ENCODE results near the gene PTP4A2. TPM values are rescaled to one million over a fixed set of nuclear protein-coding genes. Genes with fewer than 3 reads are reported as not detected.

PTP4A2 gene
- total and polyA plus RNA-seq, 12 donors = 51.8 to 371 (median 177) TPM

DNA sequence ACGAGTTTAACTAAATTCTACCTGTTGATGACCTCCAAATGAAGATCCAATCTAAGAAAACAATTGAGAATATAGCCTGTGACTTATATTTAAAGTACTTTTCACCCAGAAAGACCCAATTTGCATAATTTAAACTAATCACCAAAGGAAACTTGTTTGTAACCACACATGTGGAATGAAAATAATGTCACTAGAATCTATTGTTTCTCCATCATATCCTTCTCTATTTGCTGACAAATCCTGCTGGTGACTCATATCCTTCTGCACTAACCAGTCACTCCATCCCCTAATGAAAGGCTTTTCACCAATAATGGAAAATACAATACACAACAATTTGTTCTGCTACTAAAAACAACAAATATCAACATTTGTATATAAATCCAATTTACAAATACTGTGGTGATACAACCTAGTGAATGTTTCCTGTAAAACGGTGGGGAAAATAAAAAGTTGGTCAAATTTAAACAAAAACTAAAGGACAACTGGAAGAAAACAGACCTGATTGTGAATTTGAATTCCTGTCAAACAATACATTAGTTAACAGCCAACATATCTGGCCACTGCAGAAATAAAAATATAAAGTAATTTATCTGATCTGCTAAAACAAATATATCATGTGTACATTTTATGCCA is 6.5 kb downstream of the PTP4A2 start:
- Histone ChIP-seq H3K36me3 (replicated peaks in 1 of 2) (no peaks in the 10 kb centered on the region), H3K27ac (peak overlapping the region in 2 of 5 donors; percentile 1 to 15), H3K27me3 (no peaks in the 10 kb centered on the region), H3K4me1 (replicated peaks in 1 of 2) (peaks cover 60 to 100% of the 10 kb centered on the region in 2 donors), H3K9me3 (replicated peaks in 1 of 3) (no peaks in the 10 kb centered on the region), H3K4me3 (no peak overlapping the region)
- no peak for DNase-seq
- intact Hi-C loops (cut with DNase I) = no loop called here
- 34 to 39% (median 36%) methylated on average over 2 of the region's 2 CpGs for WGBS, 4 donors
- TF ChIP-seq, protein P1, sequence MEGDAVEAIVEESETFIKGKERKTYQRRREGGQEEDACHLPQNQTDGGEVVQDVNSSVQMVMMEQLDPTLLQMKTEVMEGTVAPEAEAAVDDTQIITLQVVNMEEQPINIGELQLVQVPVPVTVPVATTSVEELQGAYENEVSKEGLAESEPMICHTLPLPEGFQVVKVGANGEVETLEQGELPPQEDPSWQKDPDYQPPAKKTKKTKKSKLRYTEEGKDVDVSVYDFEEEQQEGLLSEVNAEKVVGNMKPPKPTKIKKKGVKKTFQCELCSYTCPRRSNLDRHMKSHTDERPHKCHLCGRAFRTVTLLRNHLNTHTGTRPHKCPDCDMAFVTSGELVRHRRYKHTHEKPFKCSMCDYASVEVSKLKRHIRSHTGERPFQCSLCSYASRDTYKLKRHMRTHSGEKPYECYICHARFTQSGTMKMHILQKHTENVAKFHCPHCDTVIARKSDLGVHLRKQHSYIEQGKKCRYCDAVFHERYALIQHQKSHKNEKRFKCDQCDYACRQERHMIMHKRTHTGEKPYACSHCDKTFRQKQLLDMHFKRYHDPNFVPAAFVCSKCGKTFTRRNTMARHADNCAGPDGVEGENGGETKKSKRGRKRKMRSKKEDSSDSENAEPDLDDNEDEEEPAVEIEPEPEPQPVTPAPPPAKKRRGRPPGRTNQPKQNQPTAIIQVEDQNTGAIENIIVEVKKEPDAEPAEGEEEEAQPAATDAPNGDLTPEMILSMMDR (IDR thresholded peaks at IDR 0.05) = no peak
- TF ChIP-seq POLR2A (IDR thresholded peaks at IDR 0.05) = no peak

GRCh38 chr1:31930836-31931592 is 7.2 kb downstream of the PTP4A2 start:
- intact Hi-C loops (cut with DNase I) = no loop called here
- 66 to 75% (median 72%) methylated on average over 7 of the region's 7 CpGs for WGBS, 4 donors
- no peaks in the 10 kb centered on the region for H3K9me3 ChIP-seq (replicated peaks in 1 of 3)
- no peak for DNase-seq
- no peaks in the 10 kb centered on the region for H3K36me3 ChIP-seq (replicated peaks in 1 of 2)
- H3K27ac ChIP-seq = no peak overlapping the region
- H3K4me1 ChIP-seq (replicated peaks in 1 of 2) = peaks cover 55 to 100% of the 10 kb centered on the region in 2 donors
- H3K4me3 ChIP-seq = no peak overlapping the region
- no peak for TF ChIP-seq POLR2A (IDR thresholded peaks at IDR 0.05)
- TF ChIP-seq, protein P1 (IDR thresholded peaks at IDR 0.05) = no peak
- H3K27me3 ChIP-seq = no peaks in the 10 kb centered on the region

DNA sequence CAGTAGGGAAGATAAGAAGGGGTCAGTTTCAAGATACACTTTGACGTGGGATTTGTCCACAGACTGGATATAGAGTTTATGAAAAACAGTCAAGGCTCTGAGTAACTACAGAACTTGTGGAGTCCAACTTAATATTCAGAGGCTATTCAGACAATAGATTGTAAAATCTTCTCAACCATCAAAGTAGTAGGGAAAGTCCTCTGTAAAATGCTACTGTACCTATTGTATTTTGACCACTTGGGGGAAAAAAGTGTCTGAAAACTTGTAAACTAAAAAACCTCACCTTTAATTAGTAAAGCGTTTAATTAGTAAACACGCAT is 10.5 kb downstream of the PTP4A2 start:
- no peaks in the 10 kb centered on the region for H3K36me3 ChIP-seq (replicated peaks in 1 of 2)
- intact Hi-C loops (cut with DNase I) = no loop called here
- TF ChIP-seq, protein P1 (IDR thresholded peaks at IDR 0.05) = no peak
- TF ChIP-seq POLR2A (IDR thresholded peaks at IDR 0.05) = no peak
- peaks cover 48 to 95% of the 10 kb centered on the region in 2 donors for H3K4me1 ChIP-seq (replicated peaks in 1 of 2)
- no peak for DNase-seq
- H3K9me3 ChIP-seq (replicated peaks in 1 of 3) = no peaks in the 10 kb centered on the region
- no peak overlapping the region for H3K4me3 ChIP-seq
- WGBS, 4 donors = 20 to 91% (median 90%) methylated on average over 3 of the region's 3 CpGs
- no peaks in the 10 kb centered on the region for H3K27me3 ChIP-seq
- H3K27ac ChIP-seq = no peak overlapping the region

DNA sequence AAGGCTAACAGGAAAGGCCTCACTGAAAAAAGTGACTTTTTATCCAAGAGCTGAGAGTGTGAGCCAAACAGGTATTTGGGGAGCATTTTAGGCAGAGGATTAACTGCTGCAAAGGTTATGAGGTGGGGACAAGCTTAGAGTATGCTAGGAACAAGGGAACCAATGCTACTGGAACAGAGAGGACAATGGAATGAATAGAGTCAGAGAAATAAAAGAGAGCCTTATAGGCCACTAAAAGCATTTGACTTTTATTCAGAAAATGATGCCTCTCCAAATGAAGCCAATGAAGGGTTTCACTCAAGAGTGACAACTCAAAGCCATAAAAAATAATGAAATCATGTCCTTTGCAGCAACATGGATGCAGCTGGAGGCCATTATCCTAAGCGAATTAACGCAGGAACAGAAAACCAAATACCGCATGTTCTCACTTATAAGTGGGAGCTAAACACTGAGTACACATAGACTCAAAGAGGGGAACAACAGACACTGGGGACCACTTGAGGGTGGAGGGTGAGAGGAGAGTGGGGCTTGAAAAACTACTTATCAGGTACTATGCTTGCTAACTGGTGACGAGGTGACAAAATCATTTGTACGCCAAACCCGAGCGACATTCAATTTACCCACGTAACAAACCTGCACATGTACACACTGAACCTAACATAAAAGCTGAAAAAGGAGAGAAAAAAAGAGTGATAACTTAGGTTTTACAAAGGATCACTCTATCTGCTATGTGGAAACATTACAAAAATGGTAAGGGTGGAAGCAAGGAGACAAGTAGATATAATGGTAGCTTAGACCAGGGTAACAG is 11.1 kb downstream of the PTP4A2 start:
- intact Hi-C loops (cut with DNase I) = no loop called here
- peaks cover 43 to 95% of the 10 kb centered on the region in 2 donors for H3K4me1 ChIP-seq (replicated peaks in 1 of 2)

More for the DNA sequence above, 11.1 kb downstream of the PTP4A2 start:
- no peaks in the 10 kb centered on the region for H3K9me3 ChIP-seq (replicated peaks in 1 of 3)
- TF ChIP-seq, protein P1 (IDR thresholded peaks at IDR 0.05) = no peak
- TF ChIP-seq POLR2A (IDR thresholded peaks at IDR 0.05) = no peak
- 79 to 93% (median 91%) methylated on average over 8 of the region's 8 CpGs for WGBS, 4 donors
- H3K4me3 ChIP-seq = no peak overlapping the region
- no peak for DNase-seq
- H3K27me3 ChIP-seq = no peaks in the 10 kb centered on the region
- no peak overlapping the region for H3K27ac ChIP-seq
- no peaks in the 10 kb centered on the region for H3K36me3 ChIP-seq (replicated peaks in 1 of 2)

Measured in adrenal gland (tissue), 12 donors.